ENCODE results near the gene IGFL1. TPM values are rescaled to one million over a fixed set of nuclear protein-coding genes. Genes with fewer than 3 reads are reported as not detected.

The IGFL1 gene
- total RNA-seq, 4 donors from 2014 or later, result not detected

DNA sequence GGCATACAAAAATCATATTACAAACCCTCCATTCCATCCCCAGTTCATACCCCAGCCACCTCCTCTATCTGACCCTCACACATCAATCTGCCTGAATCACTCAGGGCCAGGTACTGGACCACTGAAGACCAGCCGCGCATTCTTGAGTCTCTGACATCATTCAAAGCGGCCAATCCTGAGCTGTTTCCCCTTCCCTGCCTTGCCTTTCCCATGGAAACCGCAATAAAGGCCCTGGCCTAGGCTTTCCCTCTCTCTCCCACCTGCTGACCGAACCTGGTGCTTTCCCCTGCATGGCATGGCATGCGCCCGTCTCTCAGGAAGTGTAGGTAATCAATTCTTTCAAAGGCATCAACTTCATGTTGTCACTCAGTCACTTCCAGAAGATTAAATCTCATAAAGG, 49.6 kb downstream of the IGFL1 start:
- H3K27ac ChIP-seq, result no peak overlapping the region
- no peaks in the 10 kb centered on the region for H3K9me3 ChIP-seq
- H3K27me3 ChIP-seq, result peaks cover 0 to 8% of the 10 kb centered on the region in 2 donors
- peaks cover 0 to 2% (median 0%) of the 10 kb centered on the region in 4 donors for H3K4me1 ChIP-seq
- no peaks in the 10 kb centered on the region for H3K36me3 ChIP-seq
- H3K4me3 ChIP-seq, result no peak overlapping the region
- TF ChIP-seq, protein P1, sequence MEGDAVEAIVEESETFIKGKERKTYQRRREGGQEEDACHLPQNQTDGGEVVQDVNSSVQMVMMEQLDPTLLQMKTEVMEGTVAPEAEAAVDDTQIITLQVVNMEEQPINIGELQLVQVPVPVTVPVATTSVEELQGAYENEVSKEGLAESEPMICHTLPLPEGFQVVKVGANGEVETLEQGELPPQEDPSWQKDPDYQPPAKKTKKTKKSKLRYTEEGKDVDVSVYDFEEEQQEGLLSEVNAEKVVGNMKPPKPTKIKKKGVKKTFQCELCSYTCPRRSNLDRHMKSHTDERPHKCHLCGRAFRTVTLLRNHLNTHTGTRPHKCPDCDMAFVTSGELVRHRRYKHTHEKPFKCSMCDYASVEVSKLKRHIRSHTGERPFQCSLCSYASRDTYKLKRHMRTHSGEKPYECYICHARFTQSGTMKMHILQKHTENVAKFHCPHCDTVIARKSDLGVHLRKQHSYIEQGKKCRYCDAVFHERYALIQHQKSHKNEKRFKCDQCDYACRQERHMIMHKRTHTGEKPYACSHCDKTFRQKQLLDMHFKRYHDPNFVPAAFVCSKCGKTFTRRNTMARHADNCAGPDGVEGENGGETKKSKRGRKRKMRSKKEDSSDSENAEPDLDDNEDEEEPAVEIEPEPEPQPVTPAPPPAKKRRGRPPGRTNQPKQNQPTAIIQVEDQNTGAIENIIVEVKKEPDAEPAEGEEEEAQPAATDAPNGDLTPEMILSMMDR (IDR thresholded peaks at IDR 0.05), result no peak
- TF ChIP-seq POLR2A (IDR thresholded peaks at IDR 0.05), result no peak
- TF ChIP-seq EP300 (IDR thresholded peaks at IDR 0.05), result no peak
- WGBS, 2 donors, result 82% methylated on average over 7 of the region's 7 CpGs
- no peak for DNase-seq (ENCODE audit: low spot score in 2 of 2)

Other genes starting within 250 kb of the IGFL1 start
- gene CCDC61, start 234.3 kb upstream of the IGFL1 start, total RNA-seq, result 10 to 100 TPM; 16.2 to 31.4 (median 21.3) TPM
- not detected for gene PGLYRP1, start 206.7 kb upstream of the IGFL1 start, total RNA-seq
- 1 to 10 TPM in 1 of 4 donors, under 1 TPM in 3; 0.21 to 1.8 (median 0.89) TPM for gene IGFL4, start 188.7 kb upstream of the IGFL1 start, total RNA-seq
- not detected for gene IGFL3, start 105.1 kb upstream of the IGFL1 start, total RNA-seq
- gene IGFL2, start 81.5 kb upstream of the IGFL1 start, total RNA-seq, result 1 to 10 TPM in 1 of 4 donors, not detected in 3; 1.0 TPM
- 100 to 1,000 TPM; 166 to 235 (median 209) TPM for gene HIF3A, start 67.3 kb downstream of the IGFL1 start, total RNA-seq
- gene PPP5C, start 117.3 kb downstream of the IGFL1 start, total RNA-seq, result 100 to 1,000 TPM in 1 of 4 donors, 10 to 100 TPM in 3; 70.5 to 132 (median 88.8) TPM
- gene CCDC8, start 183.8 kb downstream of the IGFL1 start, total RNA-seq, result 1 to 10 TPM; 2.8 to 7.3 (median 5.0) TPM
- gene PNMA8C, start 199.2 kb downstream of the IGFL1 start, total RNA-seq, result under 1 TPM in 1 of 4 donors, not detected in 3; 0.30 TPM
- 1 to 10 TPM in 3 of 4 donors, under 1 TPM in 1; 0.90 to 7.4 (median 3.4) TPM for gene PNMA8A, start 241.8 kb downstream of the IGFL1 start, total RNA-seq